HG03064 (cell line): Measurements from ENCODE around the gene TXN.
"Not testable (repeated sequence)": the region's sequence is repeated elsewhere in the genome, so short reads cannot be mapped to it uniquely, and the experiment has no call there.

Experiments used
- ATAC-seq: cut with Tn5 transposase; IDR thresholded peaks from one replicate; pipeline ENCODE4 v1.9.1; 2021; ENCODE audit warnings: low read depth; ENCODE audit not compliant: unreplicated experiment

Gene TXN

DNA sequence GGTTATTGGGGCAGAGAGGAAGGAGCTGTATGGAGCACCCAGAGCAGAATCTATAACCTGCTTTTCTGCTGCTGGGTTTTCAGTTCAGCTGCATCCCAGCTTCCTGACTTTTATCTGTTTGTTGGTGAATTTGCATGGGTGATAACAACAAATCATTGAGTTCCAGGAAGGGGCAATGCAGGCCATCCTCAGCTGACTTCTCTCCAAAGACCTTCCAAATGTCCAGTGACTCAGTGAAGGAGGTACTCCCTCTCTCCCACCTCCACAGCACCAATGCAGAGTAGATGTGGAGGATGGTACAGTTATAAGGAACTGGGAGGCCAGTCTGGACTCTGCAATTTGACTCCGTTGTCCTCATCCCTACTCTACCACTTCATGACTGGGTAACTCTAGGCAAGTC lies 1.6 kb upstream of the TXN start:
- ATAC-seq = no peak

DNA sequence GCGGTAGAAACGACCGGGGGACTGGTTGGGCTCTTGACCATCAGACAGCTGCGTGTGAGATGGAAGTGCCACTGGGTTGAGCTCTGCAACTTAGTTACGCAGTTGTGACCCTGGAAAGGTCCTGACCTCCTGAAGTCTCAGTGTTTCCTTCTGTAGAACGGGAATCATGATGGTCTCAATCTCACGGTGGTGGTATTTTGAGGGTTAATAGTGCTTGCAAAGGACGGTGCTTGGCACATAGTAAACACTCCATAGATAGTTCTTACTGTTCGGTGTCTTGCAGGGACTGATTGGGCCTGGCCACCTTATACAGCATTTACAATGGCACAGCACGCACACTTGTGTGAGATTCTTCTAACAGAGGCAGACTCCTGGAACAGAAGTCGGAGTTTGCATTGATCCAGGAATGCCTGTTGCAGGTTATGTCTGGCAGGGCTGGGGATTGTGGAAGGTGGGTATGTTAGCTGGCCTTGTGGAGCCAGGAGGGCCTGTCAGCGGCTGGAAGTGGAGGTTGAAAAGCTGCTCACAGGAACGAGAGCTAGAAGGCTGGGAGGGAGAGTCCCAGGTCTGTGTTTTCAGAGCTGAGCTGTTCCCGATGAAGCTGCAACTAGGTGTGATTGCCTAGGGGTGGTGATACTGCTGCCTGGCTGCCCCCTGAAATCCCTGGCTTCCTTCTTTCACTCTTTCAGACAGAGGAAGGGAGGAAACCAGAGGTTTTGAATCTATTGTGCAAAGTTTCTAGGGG lies 962 bp upstream of the TXN start:
- ATAC-seq = no peak

DNA sequence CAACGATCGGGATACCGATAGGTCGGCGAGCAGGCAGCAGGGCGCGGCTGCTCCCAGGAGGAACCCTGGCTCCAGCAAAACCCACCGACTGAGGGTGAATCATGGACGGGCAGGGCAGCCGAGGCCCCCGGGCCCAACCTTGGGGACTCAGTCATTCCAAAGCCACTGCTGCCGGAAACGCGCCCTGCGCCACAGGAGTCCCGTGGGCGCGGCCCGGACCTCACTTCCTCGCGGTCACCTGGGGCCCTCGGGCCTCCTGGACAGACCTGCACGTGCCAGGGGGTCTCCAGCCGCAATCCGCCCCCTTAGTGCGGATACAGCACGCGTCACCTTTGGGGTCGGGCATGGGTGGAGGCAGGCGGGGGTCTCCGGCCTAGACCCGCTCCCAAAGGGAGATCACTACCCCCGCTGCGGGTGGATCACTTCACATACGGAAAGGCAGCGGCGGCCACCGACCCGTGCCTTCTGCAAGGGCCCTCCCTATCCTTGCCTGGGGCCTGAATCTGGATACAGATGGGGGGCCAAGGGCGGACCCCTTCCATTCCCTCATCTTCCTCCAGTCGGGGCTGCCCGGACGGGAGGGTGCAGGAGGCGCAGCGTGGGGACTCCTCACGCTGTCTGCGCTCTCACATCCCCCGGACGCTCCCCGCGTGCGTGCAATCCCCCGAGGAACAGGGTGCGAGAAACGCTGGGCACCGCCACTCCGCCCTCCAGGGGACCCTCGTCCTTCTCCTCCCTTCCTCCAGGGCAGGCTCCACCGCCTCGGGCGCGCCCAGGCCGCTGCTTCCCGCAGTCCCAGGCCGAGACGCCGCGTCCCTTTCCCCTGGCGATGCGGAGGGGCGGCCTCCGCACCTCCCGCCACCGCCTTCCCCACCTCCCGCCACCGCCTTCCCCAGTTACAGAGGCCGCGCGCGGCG lies 586 bp downstream of the TXN start:
- peak; percentile 24 for ATAC-seq

DNA sequence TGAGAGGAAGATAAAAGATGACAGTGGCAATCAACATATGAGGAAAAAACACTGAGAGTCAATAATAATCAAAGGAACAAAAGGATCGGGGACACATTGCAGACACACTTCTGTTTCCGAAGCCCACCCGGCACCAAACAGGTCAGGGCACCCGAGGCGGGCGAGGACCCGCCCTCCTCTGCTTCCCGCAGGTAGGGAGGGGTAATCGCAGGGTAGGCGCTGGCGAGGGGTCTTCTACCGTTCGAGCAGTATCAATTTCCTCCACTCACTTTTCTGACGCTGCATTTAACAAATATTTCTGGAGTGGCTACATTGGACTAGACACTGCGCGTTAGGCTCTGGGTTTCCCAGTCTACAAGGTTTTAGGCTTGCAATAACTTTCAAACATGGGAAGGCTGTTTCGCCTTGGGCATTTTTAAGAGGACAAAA lies 1.3 kb downstream of the TXN start:
- ATAC-seq = no peak

DNA sequence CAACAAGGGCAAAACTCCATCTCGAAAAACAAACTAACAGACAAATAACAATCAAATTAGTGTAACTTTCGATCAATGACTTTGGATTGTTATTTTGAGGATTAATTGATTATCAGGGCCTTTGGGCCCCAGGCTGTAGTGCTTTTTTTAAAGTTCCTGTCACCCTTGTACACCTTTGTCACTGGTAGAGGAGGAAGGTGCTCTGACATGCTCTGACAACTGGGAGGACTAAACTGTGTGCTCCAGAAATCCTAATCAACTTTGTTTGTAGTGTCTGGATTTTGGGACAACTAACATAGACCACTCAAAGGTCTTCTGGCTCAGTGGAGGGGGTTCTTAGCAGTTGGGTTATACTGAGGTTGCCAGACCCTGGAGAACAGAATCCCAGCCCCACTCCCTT lies 1.8 kb downstream of the TXN start:
- no peak for ATAC-seq

DNA sequence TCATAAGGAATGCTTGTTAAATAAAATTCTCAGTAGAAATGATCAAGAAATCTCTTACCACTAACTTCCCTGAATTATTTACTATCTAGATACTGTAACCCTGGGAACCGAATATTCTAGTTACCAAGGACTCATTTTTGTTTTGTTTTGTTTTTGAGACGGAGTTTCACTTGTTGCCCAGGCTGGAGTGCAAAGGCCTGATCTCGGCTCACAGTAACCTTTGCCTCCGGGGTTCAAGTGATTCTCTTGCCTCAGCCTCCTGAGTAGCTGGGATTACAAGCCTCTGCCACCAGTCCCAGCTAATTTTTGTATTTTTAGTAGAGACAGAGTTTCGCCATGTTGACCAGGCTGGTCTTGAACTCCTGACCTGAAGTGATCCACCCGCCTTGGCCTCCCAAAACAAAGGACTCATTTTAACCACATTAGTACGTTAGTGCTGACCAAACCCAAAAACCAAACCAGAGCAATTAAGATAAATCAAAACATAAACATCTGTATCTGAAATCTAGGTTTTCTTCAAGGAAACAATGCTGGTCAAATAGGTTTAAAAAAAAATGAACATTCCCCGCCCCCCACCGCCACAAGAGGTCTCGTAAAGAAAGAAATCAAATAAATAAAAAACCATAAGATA lies 3.7 kb downstream of the TXN start:
- ATAC-seq = no peak

DNA sequence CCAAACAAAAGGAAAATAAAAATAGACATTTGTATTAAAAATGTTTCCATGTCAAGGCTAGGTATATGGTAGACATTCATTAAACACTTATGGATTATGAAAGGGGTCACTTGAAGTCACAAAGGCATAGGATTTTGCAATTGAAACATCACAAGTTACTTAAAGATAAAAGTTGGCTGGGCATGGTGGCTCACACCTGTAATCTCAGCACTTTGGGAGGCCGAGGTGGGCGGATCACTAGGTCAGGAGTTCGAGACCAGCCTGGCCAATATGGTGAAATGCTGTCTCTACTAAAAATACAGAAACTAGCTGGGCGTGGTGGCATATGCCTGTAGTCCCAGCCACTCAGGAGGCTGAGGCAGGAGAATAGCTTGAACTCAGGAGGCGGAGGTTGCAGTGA lies 4.5 kb downstream of the TXN start:
- not testable (repeated sequence) for ATAC-seq

DNA sequence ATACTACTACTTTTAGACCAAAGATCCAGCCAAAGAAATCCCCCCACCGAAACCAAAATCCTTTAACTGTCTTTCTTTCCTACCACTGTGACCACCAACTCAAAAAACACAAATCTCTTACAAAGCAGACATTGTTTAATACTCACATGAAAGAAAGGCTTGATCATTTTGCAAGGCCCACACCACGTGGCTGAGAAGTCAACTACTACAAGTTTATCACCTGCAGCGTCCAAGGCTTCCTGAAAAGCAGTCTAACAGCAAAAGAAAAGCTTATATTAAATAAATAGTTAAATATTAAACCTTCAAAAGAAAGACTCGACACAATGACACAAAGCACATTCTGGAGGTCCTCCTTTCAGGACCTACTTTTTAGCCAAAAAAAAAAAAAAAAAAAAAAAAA lies 5.1 kb downstream of the TXN start:
- no peak for ATAC-seq

DNA sequence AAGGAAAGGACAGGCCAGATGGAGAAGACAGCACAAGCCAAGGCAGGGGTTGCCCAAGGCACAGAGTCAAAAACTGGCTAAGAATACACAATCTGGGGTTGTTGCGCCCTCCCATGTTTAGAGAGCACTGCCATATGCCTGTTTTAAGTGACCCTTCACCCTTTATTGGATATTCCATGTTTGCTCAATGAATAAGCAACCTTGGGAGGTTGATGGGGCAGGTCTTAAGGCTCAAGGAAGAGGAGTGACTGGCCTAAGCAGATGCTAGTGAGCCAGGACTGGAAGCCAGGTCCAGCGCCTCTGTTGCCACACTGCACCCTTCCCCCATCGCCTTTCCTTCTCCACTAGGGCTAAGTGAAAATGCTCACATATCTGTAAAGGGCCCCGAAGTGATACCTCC lies 6.7 kb downstream of the TXN start:
- ATAC-seq = no peak

DNA sequence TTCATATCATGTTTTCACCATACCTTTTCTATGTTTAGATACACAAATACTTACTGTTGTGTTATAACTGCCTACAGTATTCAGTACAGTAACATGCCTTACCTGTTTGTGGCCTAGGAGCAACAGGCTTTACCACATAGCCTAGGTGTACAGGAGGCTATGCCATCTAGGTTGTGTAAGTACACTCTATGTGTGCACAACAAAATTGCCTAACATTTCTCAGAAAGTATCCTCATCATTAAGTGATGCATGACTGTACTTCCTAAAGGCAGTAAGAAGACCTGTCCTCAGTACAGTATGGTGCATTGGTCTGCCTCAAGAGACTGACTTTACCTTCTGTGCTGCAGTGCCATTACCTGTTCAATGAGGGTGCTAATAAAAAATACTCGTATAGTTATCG lies 7.9 kb downstream of the TXN start:
- ATAC-seq = no peak

DNA sequence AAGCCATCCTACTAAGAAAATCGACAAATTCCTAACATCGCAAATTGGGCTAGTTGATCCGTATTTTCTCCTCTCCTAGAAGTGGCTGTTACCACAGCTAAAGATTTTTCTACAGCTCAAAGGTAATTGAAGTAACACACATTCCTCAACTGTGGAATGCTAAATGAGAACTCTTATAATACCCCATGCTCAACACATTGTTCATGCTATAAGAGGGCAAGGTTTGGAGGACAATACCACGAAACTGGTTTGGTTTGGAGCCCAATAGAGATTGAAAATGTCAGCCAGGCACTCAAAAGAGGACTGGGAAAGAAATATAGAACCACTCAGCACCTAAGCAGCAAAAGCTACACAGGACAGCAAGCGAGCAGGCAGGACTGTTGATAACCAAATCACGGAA lies 10.1 kb downstream of the TXN start:
- ATAC-seq = no peak

DNA sequence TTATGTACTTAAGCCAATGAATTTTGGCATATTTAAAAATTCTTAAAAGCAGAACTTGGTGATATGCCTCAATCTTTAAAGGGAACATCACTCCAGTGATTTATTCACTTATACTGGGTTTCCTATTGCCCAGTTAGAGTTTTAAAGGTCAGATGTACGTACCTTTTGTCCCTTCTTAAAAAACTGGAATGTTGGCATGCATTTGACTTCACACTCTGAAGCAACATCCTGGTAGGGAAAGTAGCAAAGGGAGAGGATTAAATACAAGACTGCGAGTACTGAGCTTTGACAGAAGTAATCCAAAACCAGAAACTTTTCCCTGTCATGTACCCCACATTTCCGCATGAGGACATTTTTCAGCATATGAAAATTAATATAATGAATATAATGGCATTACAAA lies 11.7 kb downstream of the TXN start:
- no peak for ATAC-seq

GRCh38 chr9:110241858-110242321 lies 14.4 kb downstream of the TXN start:
- ATAC-seq = no peak

- no peak for ATAC-seq
Measured at GRCh38 chr9:110241260-110241857, 14.9 kb downstream of the TXN start.

- no peak for ATAC-seq
Measured at GRCh38 chr9:110240198-110240597, 16.1 kb downstream of the TXN start.

GRCh38 chr9:110228321-110228720 lies 28.0 kb downstream of the TXN start:
- ATAC-seq = no peak

GRCh38 chr9:110224583-110224982 lies 31.7 kb downstream of the TXN start:
- no peak for ATAC-seq

DNA sequence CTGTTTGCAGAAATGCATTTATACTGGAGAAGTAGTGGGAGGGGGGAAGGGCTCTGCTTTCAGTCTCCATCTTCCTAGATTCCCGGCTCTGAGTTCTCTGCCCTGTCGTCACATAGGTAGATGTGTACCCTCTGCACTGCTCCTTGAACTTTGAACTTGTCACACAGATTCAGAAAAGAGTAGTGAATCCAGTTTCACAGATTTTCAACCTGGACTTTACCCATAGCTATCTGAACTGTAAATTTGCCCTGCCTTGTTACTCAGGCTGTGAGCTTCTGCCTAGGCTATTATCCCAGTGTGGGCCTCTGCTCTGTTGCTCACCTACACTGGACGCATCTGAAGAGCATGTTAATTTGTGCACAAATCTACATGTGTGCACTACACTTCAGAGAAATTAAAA lies 35.5 kb downstream of the TXN start:
- no peak for ATAC-seq

GRCh38 chr9:110217656-110218099 lies 38.6 kb downstream of the TXN start:
- no peak for ATAC-seq

- ATAC-seq = no peak
Measured at GRCh38 chr9:110214586-110215355, 41.5 kb downstream of the TXN start.
